H1 (cell line): ENCODE results near the gene ATCAY.

ENCODE experiments used
- BRCA1 ChIP-seq: IDR thresholded peaks from 2 replicates; pipeline ENCODE4 v1.6.1; 2012; ENCODE audit warnings: low read depth, low read length, improper control_type of control experiment
- SIN3A ChIP-seq, 2 experiments: IDR thresholded peaks in 1 of 2; conservative IDR thresholded peaks in 1 of 2; 2 replicates each; pipeline ENCODE4 v1.6.1; 2011 to 2012; ENCODE audit warnings: low read length in 2 of 2, improper control_type of control experiment in 1 of 2, low read depth in 1 of 2, mild to moderate bottlenecking in 1 of 2

- no peak for TF ChIP-seq BRCA1
- no peak for TF ChIP-seq SIN3A (conservative IDR thresholded peaks at IDR 0.05 in 1 of 2, IDR thresholded peaks at IDR 0.05 in 1 of 2; ENCODE audit: low read depth in 1 of 2, low read length in 2 of 2)
Measured at GRCh38 chr19:3867971-3868769, 12.3 kb upstream of the ATCAY start.
